RCC 7860 (cell line): Measurements from ENCODE around the gene SRSF11.

Source experiments
- DNase-seq: peaks from one replicate; pipeline ENCODE4 v3.0.0-alpha.2; 2015; ENCODE audit warnings: low spot score
- FAIRE-seq: peaks from 2 replicates; lab custom pipeline; 2012; peaks lifted over from hg19 to GRCh38; lab: Jason Lieb, UNC

Gene SRSF11

DNA sequence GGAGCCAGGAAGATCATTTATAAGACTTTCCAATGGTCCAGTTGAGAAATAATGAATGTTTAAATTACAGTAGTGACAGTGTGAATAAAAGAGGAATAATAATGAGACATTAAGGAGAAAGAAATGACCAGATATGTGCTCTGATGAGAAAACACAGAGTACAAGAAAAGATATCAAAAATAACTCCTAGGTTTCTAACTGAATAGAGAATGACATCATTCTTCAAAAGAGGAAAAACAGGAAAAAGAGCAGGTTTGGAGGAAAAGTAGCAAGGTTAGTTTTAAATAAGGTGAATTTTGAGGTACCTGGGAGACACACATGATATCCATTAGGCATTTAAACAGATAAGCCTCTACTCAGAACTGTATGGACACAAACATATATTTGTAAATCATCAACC, 78.3 kb downstream of the SRSF11 start:
- DNase-seq = no peak
- FAIRE-seq = no peak
